Activated CD8-positive, alpha-beta memory T cell treated with anti-CD3 and anti-CD28 coated beads, Interleukin-2, amount 50 U/mL, for 24 hours (primary cell): ENCODE measurements around the gene CBLIF.
"Not testable (repeated sequence)": the region's sequence is repeated elsewhere in the genome, so short reads cannot be mapped to it uniquely, and the experiment has no call there.

ENCODE experiments used
- DNase-seq: peaks from one replicate; pipeline ENCODE4 v3.0.0-alpha.2; 2020; ENCODE audit errors: extremely low read depth

CBLIF gene

DNA sequence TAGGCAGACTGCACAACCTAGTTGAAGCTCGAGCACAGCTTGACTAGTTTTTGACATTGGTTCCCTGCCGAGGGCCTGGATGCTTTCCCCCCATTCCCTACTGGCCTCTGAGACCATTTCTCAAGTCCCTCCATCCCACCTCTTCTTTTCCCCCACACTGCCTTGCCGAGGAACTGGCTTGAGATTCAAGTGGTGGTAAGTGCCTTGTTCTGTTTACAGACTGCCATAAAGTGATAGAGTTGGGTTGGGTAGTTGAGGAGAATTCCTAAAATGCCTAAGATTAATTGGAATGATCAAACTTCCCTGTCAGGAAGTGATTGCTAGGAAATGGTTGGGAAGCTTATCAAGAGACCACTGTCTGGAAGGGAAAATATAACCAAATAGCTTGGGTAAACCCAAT, 50.9 kb downstream of the CBLIF start:
- DNase-seq: no peak

DNA sequence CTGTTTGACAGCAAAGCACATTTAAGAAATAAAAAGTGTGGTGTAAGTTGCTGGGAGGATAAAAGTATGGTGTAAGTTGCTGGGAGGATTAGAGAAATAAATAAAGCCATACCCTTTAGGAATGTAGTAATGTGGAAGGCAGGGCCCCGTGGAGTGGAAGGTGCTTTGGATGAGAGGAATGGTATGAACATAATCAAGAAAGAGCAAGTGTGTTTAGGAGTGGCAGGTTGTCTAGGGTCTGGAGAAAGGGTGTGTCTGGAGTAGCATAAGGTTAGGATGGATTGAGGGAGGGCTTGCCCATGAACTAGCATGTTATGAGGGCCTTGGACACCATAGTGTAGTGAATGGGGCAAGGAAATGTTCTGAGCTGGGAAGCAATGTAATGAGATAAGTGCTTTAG, 52.8 kb downstream of the CBLIF start:
- DNase-seq: no peak

DNA sequence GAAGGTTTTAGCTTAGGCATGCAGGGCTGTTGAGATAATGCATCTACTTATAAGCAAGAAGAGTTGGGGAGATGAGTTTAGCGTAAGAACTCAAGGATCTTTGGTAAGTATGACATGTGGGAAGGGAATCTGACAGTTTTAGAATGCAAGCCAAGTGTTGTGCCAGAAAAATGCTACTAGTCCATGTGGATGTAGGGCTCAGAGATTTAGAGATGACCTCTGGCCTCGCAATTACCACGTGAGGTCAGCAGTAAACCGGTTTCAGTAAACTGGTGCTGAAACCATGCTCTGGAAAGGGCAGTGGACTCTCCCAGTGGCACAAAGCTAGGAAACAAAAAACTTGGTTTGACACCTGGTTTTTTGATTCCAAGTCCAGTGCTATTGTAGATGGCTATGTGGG, 53.7 kb downstream of the CBLIF start:
- DNase-seq: no peak

DNA sequence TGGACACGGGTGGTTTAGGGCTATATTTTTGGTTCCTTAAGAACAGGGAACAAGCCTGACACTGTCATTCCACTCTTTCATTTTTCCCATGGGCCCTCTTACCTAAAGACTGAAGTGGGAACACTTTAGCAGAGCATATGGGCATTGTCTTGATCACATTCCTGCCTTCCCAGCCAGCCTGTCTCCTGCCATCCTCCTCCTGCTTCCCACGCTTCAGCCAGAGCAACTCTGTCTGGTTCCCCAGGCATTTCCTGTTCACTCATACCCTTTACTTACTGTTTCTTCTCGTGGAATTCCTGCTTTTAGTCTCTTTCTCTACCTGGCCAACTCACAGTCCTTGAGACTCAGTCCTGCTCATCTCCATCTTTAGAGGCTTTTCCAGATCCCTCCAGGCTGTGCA, 57.5 kb downstream of the CBLIF start:
- no peak for DNase-seq

DNA sequence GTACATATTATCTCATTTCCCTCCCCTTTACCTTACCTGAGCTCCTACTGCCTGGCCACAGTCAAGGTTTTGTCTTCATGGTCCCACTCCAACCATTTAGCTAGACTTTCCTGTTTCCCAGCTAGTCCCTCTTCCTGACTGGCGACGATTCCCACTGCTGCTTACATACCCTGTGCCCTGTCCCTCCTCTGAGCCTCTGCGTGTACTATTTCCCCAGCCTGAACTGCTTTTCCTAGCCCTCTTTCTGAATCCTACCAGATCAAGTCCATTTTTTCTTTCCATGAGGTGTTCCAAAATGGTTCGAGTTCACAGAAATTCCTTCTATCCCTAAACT, 58.1 kb downstream of the CBLIF start:
- DNase-seq: no peak

DNA sequence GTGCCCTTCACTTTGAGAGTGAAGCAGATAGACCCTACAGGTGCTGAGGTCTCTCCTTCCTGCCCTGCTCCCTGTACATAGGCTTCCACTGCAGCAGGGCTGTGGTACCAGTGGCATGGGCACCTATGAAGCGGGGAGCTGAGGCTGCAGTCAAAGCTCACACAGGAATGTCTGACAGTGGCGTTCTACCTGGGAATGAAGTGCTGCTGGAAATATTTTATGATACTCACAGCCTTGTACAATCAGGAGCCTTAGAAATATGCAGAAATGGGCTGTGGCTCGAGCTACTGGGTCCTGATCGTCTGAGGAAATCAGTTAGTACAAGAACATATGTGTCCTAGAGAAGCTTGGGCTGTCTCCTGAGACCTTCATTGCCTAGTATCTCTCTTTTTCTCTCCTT, 59.5 kb downstream of the CBLIF start:
- no peak for DNase-seq

DNA sequence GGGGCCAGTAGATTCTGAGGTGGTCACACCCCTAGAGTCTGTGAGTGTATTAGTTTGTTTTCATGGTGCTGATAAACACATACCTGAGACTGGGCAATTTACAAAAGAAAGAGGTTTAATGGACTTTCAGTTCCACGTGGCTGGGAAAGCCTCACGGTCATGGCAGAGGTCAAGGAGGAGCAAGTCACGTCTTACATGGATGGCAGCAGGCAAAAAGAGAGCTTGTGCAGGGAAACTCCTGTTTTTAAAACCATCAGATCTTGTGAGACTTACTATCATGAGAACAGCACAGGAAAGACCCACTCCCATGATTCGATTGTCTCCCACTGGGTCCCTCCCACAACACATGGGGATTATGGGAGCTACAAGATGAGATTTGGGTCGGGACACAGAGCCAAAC, 60.9 kb downstream of the CBLIF start:
- DNase-seq: not testable (repeated sequence)

DNA sequence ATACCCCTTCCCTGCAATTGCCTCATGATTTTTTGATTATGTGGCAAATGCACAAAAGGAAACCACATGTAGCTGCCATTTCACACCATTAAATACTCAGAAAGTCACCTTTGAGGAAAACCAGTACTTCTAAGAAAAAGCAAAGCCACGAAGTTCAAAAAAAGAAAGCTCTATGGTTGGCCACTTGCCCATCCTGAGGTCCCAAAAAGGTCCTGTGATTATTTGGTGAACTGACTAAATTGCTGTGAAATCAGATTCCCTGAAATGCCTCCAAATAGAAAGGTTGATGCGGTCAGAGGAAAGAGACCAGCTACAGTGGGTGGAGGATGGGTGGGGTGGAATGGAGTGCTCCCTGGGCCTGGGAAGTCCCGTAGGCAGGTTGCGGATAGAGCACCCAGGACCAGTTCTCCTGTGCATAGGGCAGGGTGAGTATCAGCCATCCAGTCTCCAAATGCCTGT, 61.6 kb downstream of the CBLIF start:
- DNase-seq: no peak

DNA sequence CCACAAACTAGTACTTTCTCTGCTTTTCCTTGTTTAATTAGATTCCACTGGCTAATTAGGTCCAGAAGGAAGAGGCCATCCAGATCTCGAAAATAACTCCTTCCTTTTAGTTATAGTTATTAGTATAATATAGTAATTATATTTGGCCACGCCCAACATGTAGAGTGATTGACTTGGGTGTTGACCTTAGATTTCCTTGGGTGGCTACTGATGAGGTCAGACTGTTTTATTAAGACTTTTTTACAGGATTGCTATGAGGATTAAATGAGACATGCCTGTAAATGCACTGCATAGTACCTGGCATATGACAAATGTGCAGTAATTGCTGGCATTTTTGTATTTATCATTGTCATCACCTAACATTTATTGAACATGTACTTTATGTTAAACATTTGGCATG, 63.2 kb downstream of the CBLIF start:
- DNase-seq: no peak

DNA sequence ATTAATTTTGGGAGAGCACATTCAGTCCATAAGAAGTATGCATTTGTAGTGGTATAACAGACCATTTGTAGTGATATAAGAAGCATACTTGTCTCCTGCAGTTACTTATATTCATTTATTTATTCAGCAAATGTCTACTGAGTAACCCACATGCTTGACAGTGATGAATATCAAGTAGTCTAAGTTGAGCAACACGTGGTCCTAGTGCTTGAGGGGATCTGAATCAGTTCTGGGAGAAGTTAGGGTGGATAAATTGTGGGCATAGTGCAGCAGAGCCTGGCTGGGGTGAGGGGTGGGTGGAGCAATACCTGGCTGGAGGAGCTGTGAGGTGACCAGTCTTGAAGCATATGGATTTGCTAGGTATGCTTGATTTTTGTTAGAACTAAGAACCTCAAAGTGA, 65.8 kb downstream of the CBLIF start:
- no peak for DNase-seq
